ENCODE results near the gene MGA. TPM values are rescaled to one million over a fixed set of nuclear protein-coding genes. Genes with fewer than 3 reads are reported as not detected.

MGA gene
- total and polyA plus RNA-seq, 12 donors: 2.6 to 56.8 (median 37.4) TPM

DNA sequence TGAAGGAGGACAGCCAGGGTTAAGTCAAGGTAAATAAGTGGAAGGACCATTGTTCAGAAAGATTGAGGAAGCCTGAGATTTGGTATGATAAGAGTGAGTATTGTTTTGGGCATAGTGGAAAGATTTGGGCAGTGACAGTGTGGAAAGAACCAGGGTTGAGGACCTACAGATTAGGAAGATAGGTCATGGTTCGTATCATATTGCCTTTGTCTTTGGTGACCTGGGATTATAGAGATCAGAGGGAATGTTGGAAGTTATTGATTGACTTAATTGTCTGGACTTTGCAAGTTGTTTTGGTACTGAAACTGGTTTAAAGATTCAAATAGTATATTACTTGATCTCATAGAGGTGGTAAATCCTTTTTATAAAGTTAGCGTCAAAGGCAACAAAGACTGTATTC, 23.1 kb upstream of the MGA start:
- H3K36me3 ChIP-seq (replicated peaks in 1 of 2): no peaks in the 10 kb centered on the region
- no peaks in the 10 kb centered on the region for H3K27me3 ChIP-seq
- intact Hi-C loops (cut with DNase I): loop anchor here in 1 of 2 donors (10.0 kb wide), 1 partner anchor 58 kb away; no protein-coding TSS in a partner anchor
- H3K9me3 ChIP-seq (replicated peaks in 1 of 3): no peaks in the 10 kb centered on the region
- H3K4me3 ChIP-seq: no peak overlapping the region
- 91 to 95% (median 94%) methylated on average over 2 of the region's 2 CpGs for WGBS, 4 donors
- H3K27ac ChIP-seq: no peak overlapping the region
- no peak for TF ChIP-seq CTCF (IDR thresholded peaks at IDR 0.05)
- no peak for TF ChIP-seq POLR2A (IDR thresholded peaks at IDR 0.05)
- no peaks in the 10 kb centered on the region for H3K4me1 ChIP-seq (replicated peaks in 1 of 2)
- DNase-seq: no peak

- Histone ChIP-seq H3K27me3 (no peaks in the 10 kb centered on the region), H3K36me3 (replicated peaks in 1 of 2) (no peaks in the 10 kb centered on the region), H3K4me3 (no peak overlapping the region), H3K27ac (no peak overlapping the region), H3K4me1 (replicated peaks in 1 of 2) (no peaks in the 10 kb centered on the region), H3K9me3 (replicated peaks in 1 of 3) (no peaks in the 10 kb centered on the region)
- 94 to 100% (median 99%) methylated on average over 1 of the region's 1 CpG for WGBS, 4 donors
- no peak for TF ChIP-seq POLR2A (IDR thresholded peaks at IDR 0.05)
- intact Hi-C loops (cut with DNase I): loop anchor here in 1 of 2 donors (10.0 kb wide), 1 partner anchor 76 kb away; no protein-coding TSS in a partner anchor
- DNase-seq: no peak
Measured at GRCh38 chr15:41640985-41641384, 19.2 kb upstream of the MGA start.

DNA sequence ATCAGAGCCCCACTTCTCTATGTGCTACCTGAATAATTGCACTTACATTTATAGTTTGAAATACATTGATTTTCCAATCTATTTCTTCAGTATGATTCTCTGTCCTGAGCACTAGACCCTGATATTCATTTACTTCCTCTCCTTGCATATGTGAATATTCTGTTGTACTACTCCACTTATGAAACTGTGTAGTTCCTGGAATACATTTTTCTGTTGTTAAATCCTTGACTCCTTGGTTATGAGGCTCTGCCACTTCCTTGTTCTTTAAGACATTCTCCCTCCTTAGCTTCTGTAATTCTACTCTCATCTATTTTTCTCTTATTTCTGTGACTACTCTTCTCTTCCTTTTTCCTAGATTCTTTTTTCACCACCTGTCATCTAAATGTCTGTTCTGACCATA, 12.9 kb upstream of the MGA start:
- H3K9me3 ChIP-seq (replicated peaks in 1 of 3): no peaks in the 10 kb centered on the region
- no peaks in the 10 kb centered on the region for H3K36me3 ChIP-seq (replicated peaks in 1 of 2)
- peaks cover 0 to 12% of the 10 kb centered on the region in 2 donors for H3K4me1 ChIP-seq (replicated peaks in 1 of 2)
- no peak for DNase-seq
- no peak for TF ChIP-seq CTCF (IDR thresholded peaks at IDR 0.05)
- TF ChIP-seq POLR2A (IDR thresholded peaks at IDR 0.05): no peak
- H3K4me3 ChIP-seq: no peak overlapping the region
- intact Hi-C loops (cut with DNase I): loop anchor here in 1 of 2 donors (10.0 kb wide), 1 partner anchor 82 kb away; no protein-coding TSS in a partner anchor
- no peak overlapping the region for H3K27ac ChIP-seq
- H3K27me3 ChIP-seq: no peaks in the 10 kb centered on the region

- Histone ChIP-seq H3K36me3 (replicated peaks in 1 of 2) (no peaks in the 10 kb centered on the region), H3K4me3 (no peak overlapping the region), H3K27me3 (no peaks in the 10 kb centered on the region), H3K27ac (no peak overlapping the region), H3K4me1 (replicated peaks in 1 of 2) (peaks cover 0 to 12% of the 10 kb centered on the region in 2 donors), H3K9me3 (replicated peaks in 1 of 3) (no peaks in the 10 kb centered on the region)
- 83 to 90% (median 87%) methylated on average over 1 of the region's 1 CpG for WGBS, 4 donors
- no peak for DNase-seq
- intact Hi-C loops (cut with DNase I): loop anchor here in 1 of 2 donors (10.0 kb wide), 1 partner anchor 83 kb away; no protein-coding TSS in a partner anchor
- TF ChIP-seq POLR2A (IDR thresholded peaks at IDR 0.05) (no peak), CTCF (IDR thresholded peaks at IDR 0.05) (no peak)
Measured at GRCh38 chr15:41648097-41648496, 12.1 kb upstream of the MGA start.

GRCh38 chr15:41648770-41649169, 11.4 kb upstream of the MGA start:
- H3K4me1 ChIP-seq (replicated peaks in 1 of 2): peaks cover 0 to 12% of the 10 kb centered on the region in 2 donors
- no peak for DNase-seq
- no peak for TF ChIP-seq POLR2A (IDR thresholded peaks at IDR 0.05)
- no peak for TF ChIP-seq CTCF (IDR thresholded peaks at IDR 0.05)
- intact Hi-C loops (cut with DNase I): loop anchor here in 1 of 2 donors (10.0 kb wide), 1 partner anchor 84 kb away; no protein-coding TSS in a partner anchor
- H3K4me3 ChIP-seq: no peak overlapping the region
- H3K9me3 ChIP-seq (replicated peaks in 1 of 3): no peaks in the 10 kb centered on the region
- no peaks in the 10 kb centered on the region for H3K36me3 ChIP-seq (replicated peaks in 1 of 2)
- no peaks in the 10 kb centered on the region for H3K27me3 ChIP-seq
- 78 to 100% (median 97%) methylated on average over 1 of the region's 1 CpG for WGBS, 4 donors
- H3K27ac ChIP-seq: no peak overlapping the region
